PC-3 (cell line): Measurements from ENCODE around the gene GPR25. TPM values are rescaled to one million over a fixed set of nuclear protein-coding genes. Genes with fewer than 3 reads are reported as not detected.

Experiments
- ATAC-seq: fragments of 200-7000 bp; cut with Tn5 transposase; 2 replicates; pipeline ENCODE4 v1.9.1; 2020; ENCODE audit warnings: mild to moderate bottlenecking, moderate library complexity
- BruUV-seq: library from RNA; stranded (reverse); fragments of 400-500 nt; replicated peaks from 2 replicates; lab custom pipeline; 2021; lab: Mats Ljungman, UMichigan
- CTCF ChIA-PET: fragments of 300-600 bp; sonication (Branson Sonifier 250); formaldehyde crosslinking; loops from one replicate; lab custom pipeline; 2022; ENCODE audit warnings: antibody characterized with exemption; lab: Charles Lee
- POLR2A ChIA-PET: fragments of 300-600 bp; sonication (Branson Sonifier 250); formaldehyde crosslinking; loops from one replicate; lab custom pipeline; 2022; ENCODE audit warnings: antibody characterized with exemption; ENCODE audit not compliant: unreplicated experiment; lab: Charles Lee
- DNase-seq: peaks from one replicate; pipeline ENCODE4 v3.0.0-alpha.2; 2015
- H2AFZ ChIP-seq: fragments of 300-600 bp; sonication (generic); 2 replicates; pipeline ENCODE4 v1.6.0; 2016; ENCODE audit warnings: antibody characterized with exemption, low read length
- H3F3A ChIP-seq: fragments of 300-600 bp; sonication (generic); one replicate; pipeline ENCODE4 v1.6.0; 2017; ENCODE audit warnings: antibody characterized with exemption, low read length, control low read depth, mild to moderate bottlenecking; ENCODE audit not compliant: unreplicated experiment
- H3K27ac ChIP-seq: fragments of 300-600 bp; sonication (generic); 2 replicates; pipeline ENCODE4 v1.5.1; 2016; ENCODE audit warnings: mild to moderate bottlenecking, low read length
- H3K27me3 ChIP-seq: fragments of 300-600 bp; sonication (generic); 2 replicates; pipeline ENCODE4 v1.6.1; 2016; ENCODE audit warnings: low read length, mixed read lengths
- H3K36me3 ChIP-seq: fragments of 300-600 bp; sonication (generic); 2 replicates; pipeline ENCODE4 v1.6.1; 2016; ENCODE audit warnings: low read depth, mixed run types, low read length, mixed read lengths
- H3K4me1 ChIP-seq: fragments of 300-600 bp; sonication (generic); 2 replicates; pipeline ENCODE4 v1.5.1; 2016; ENCODE audit warnings: low read length; ENCODE audit not compliant: insufficient read depth
- H3K4me2 ChIP-seq: fragments of 300-600 bp; sonication (generic); 2 replicates; pipeline ENCODE4 v1.6.0; 2016; ENCODE audit warnings: low read length
- H3K4me3 ChIP-seq: fragments of 300-600 bp; sonication (generic); 2 replicates; pipeline ENCODE4 v1.5.1; 2016; ENCODE audit warnings: mild to moderate bottlenecking, low read length, mixed read lengths
- H3K79me2 ChIP-seq: fragments of 300-600 bp; sonication (generic); 2 replicates; pipeline ENCODE4 v1.6.1; 2017; ENCODE audit warnings: low read length, mixed read lengths
- H3K9ac ChIP-seq: fragments of 300-600 bp; sonication (generic); 2 replicates; pipeline ENCODE4 v1.6.0; 2016; ENCODE audit warnings: mild to moderate bottlenecking, low read length
- H3K9me2 ChIP-seq: fragments of 300-600 bp; sonication (generic); replicated peaks from 2 replicates; pipeline ENCODE4 v1.6.1; 2016; ENCODE audit warnings: mixed run types, low read length, mixed read lengths
- H3K9me3 ChIP-seq: fragments of 300-600 bp; sonication (generic); 2 replicates; pipeline ENCODE4 v1.6.1; 2016; ENCODE audit warnings: low read length, mixed read lengths
- H4K20me1 ChIP-seq: fragments of 300-600 bp; sonication (generic); 2 replicates; pipeline ENCODE4 v1.6.1; 2016; ENCODE audit warnings: low read length, mixed read lengths
- CTCF ChIP-seq: fragments of 300-600 bp; sonication (generic); conservative IDR thresholded peaks from 2 replicates; pipeline ENCODE4 v1.5.1; 2017; ENCODE audit warnings: antibody characterized with exemption, low read depth, mild to moderate bottlenecking, low read length
- EZH2 ChIP-seq: fragments of 300-600 bp; sonication (generic); IDR thresholded peaks from one replicate; pipeline ENCODE4 v1.6.1; 2017; ENCODE audit warnings: antibody characterized with exemption, mild to moderate bottlenecking, low read length; ENCODE audit not compliant: unreplicated experiment
- EZH2phosphoT487 ChIP-seq: fragments of 300-600 bp; sonication (generic); IDR thresholded peaks from 2 replicates; pipeline ENCODE4 v1.6.1; 2018; ENCODE audit warnings: mild to moderate bottlenecking, antibody characterized with exemption, low read length, borderline replicate concordance
- intact Hi-C: fragments of 100-400 bp; cut with micrococcal nuclease; formaldehyde crosslinking; loops from 2 replicates; pipeline ENCODE4 v1.9.0; 2023
- total RNA-seq: library from RNA; depleted of rRNA; stranded (reverse); fragments of >200 nt; gene quantifications from 2 replicates; pipeline ENCODE4 v1.2.3, GENCODE V29; 2014

The GPR25 gene
- total RNA-seq, 1 experiment from 2014 or later, result not detected

- TF ChIP-seq EZH2phosphoT487 (no peak), EZH2 (no peak), CTCF (no peak)
- Histone ChIP-seq H3K27ac (peak overlapping the region; percentile 74), H3K4me1 (peaks cover 67% of the 10 kb centered on the region), H3K9me3 (no peaks in the 10 kb centered on the region), H3K27me3 (no peaks in the 10 kb centered on the region), H3K9me2 (no peaks in the 10 kb centered on the region), H4K20me1 (peaks cover 11% of the 10 kb centered on the region), H3K4me2 (peak overlapping the region; percentile 86), H2AFZ (peak overlapping the region; percentile 36), H3K79me2 (peaks cover 78% of the 10 kb centered on the region), H3K9ac (peak overlapping the region; percentile 62), H3K36me3 (peaks cover 28% of the 10 kb centered on the region), H3F3A (peaks cover 13% of the 10 kb centered on the region), H3K4me3 (peak overlapping the region; percentile 67)
- ChIA-PET POLR2A (interaction anchor here (0.6 to 1.5 kb wide), 4 partner anchors 11 to 226 kb away, joined by 4 to 5 read pairs (median 4); partner anchors contain the start of gene DDX59), CTCF (interaction anchor here (0.5 to 1.2 kb wide), 5 partner anchors 11 to 547 kb away, joined by 3 to 14 read pairs (median 4); no protein-coding TSS in a partner anchor)
- DNase-seq, result peak; percentile 31
- TSS peak; percentile 44 for BruUV-seq
- peak; percentile 23 for ATAC-seq
- intact Hi-C loops, result no loop called here
Observed at GRCh38 chr1:200895801-200896530, 23.2 kb downstream of the GPR25 start.

- TF ChIP-seq EZH2phosphoT487 (no peak), EZH2 (no peak), CTCF (no peak)
- Histone ChIP-seq H3K27ac (peak overlapping the region; percentile 74), H3K9ac (peak overlapping the region; percentile 39), H3K4me2 (peak overlapping the region; percentile 86), H2AFZ (peak overlapping the region; percentile 36), H3K79me2 (peaks cover 72% of the 10 kb centered on the region), H4K20me1 (peaks cover 11% of the 10 kb centered on the region), H3K27me3 (no peaks in the 10 kb centered on the region), H3K4me1 (peaks cover 66% of the 10 kb centered on the region), H3F3A (peaks cover 13% of the 10 kb centered on the region), H3K9me3 (no peaks in the 10 kb centered on the region), H3K9me2 (no peaks in the 10 kb centered on the region), H3K36me3 (peaks cover 35% of the 10 kb centered on the region), H3K4me3 (peak overlapping the region; percentile 67)
- no TSS peak for BruUV-seq
- ATAC-seq (peak; percentile 62), DNase-seq (peak; percentile 100)
- ChIA-PET CTCF (interaction anchor here (1.1 to 1.2 kb wide), 4 partner anchors 11 to 539 kb away, joined by 3 to 14 read pairs (median 8); no protein-coding TSS in a partner anchor), POLR2A (interaction anchor here (0.6 to 1.5 kb wide), 3 partner anchors 11 to 277 kb away, joined by 4 to 5 read pairs (median 4); no protein-coding TSS in a partner anchor)
- intact Hi-C loops, result no loop called here
Observed at GRCh38 chr1:200896531-200897196, 23.9 kb downstream of the GPR25 start.
